Umbilical cord (tissue), 2 donors: ENCODE results near the gene PGRMC2. TPM values are rescaled to one million over a fixed set of nuclear protein-coding genes. Genes with fewer than 3 reads are reported as not detected.
A peak's percentile ranks its signal among the peaks of the same experiment; 100 is the strongest.

Experiments used
- DNase-seq: peaks from one replicate; pipeline ENCODE4 v3.0.0-alpha.2; 2015; ENCODE audit warnings: low spot score
- total RNA-seq: library from RNA; depleted of rRNA; stranded (reverse); fragments of >200 nt; gene quantifications from one replicate; pipeline ENCODE4 v1.2.3, GENCODE V29; 2014; ENCODE audit warnings: low replicate concordance; ENCODE audit not compliant: insufficient read depth

Gene PGRMC2
- 46.2 TPM for total RNA-seq

GRCh38 chr4:128287141-128287870 is at the start of gene PGRMC2:
TSS of gene PGRMC2 (minus strand) at chr4:128287813. CDS start at chr4:128287790, 23 bp downstream.
- peak; percentile 44 for DNase-seq

GRCh38 chr4:128335541-128335940 is 47.9 kb upstream of the PGRMC2 start:
- DNase-seq = no peak

GRCh38 chr4:128334256-128334655 is 46.6 kb upstream of the PGRMC2 start:
- DNase-seq = no peak

- no peak for DNase-seq
These were observed 45.9 kb upstream of the PGRMC2 start for GRCh38 chr4:128333309-128334018.

- DNase-seq = no peak
These were observed 44.5 kb upstream of the PGRMC2 start for GRCh38 chr4:128332081-128332480.

GRCh38 chr4:128329638-128330037 is 42.0 kb upstream of the PGRMC2 start:
- DNase-seq = no peak

GRCh38 chr4:128328106-128328505 is 40.5 kb upstream of the PGRMC2 start:
- DNase-seq = no peak

GRCh38 chr4:128323401-128323800 is 35.8 kb upstream of the PGRMC2 start:
- DNase-seq = no peak

GRCh38 chr4:128322986-128323385 is 35.4 kb upstream of the PGRMC2 start:
- no peak for DNase-seq

- no peak for DNase-seq
These were observed 34.7 kb upstream of the PGRMC2 start for GRCh38 chr4:128322311-128322710.

GRCh38 chr4:128320656-128321055 is 33.0 kb upstream of the PGRMC2 start:
- no peak for DNase-seq

- no peak for DNase-seq
These were observed 28.3 kb upstream of the PGRMC2 start for GRCh38 chr4:128315756-128316520.

- DNase-seq = no peak
These were observed 24.2 kb upstream of the PGRMC2 start for GRCh38 chr4:128311659-128312403.

- no peak for DNase-seq
These were observed 22.7 kb upstream of the PGRMC2 start for GRCh38 chr4:128310266-128310697.

- no peak for DNase-seq
These were observed 22.0 kb upstream of the PGRMC2 start for GRCh38 chr4:128309585-128309984.

GRCh38 chr4:128308986-128309385 is 21.4 kb upstream of the PGRMC2 start:
- DNase-seq = no peak

- DNase-seq = no peak
These were observed 19.5 kb upstream of the PGRMC2 start for GRCh38 chr4:128307123-128307571.

GRCh38 chr4:128305942-128306341 is 18.3 kb upstream of the PGRMC2 start:
- no peak for DNase-seq

GRCh38 chr4:128303986-128304385 is 16.4 kb upstream of the PGRMC2 start:
- DNase-seq = no peak

- no peak for DNase-seq
These were observed 15.8 kb upstream of the PGRMC2 start for GRCh38 chr4:128303405-128303785.

GRCh38 chr4:128301979-128302378 is 14.4 kb upstream of the PGRMC2 start:
- DNase-seq = no peak
